HG03097 (cell line): ENCODE data around the gene ZFPL1.

Experiments used
- ATAC-seq: cut with Tn5 transposase; IDR thresholded peaks from one replicate; pipeline ENCODE4 v1.9.1; 2021; ENCODE audit not compliant: unreplicated experiment, low FRiP score

The ZFPL1 gene

GRCh38 chr11:65083834-65084597, at the start of gene ZFPL1, which contains the start of gene CDCA5:
TSS of gene ZFPL1 (plus strand) at chr11:65084222. CDS start at chr11:65084699, 477 bp downstream.
TSS of gene CDCA5 (minus strand) at chr11:65084040. CDS start at chr11:65083978, 62 bp downstream.
- ATAC-seq = peak; percentile 73

- no peak for ATAC-seq
These were observed 49.6 kb upstream of the ZFPL1 start for GRCh38 chr11:65034423-65034822.

GRCh38 chr11:65035579-65035978, 48.4 kb upstream of the ZFPL1 start:
- ATAC-seq = no peak

- ATAC-seq = no peak
These were observed 47.1 kb upstream of the ZFPL1 start for GRCh38 chr11:65036931-65037330.

GRCh38 chr11:65040520-65040846, 43.5 kb upstream of the ZFPL1 start:
- no peak for ATAC-seq

GRCh38 chr11:65040847-65041622, 43.0 kb upstream of the ZFPL1 start, which contains the start of gene SAC3D1:
TSS of gene SAC3D1 (plus strand) at chr11:65041210. CDS start at chr11:65041293, 83 bp downstream.
- peak; percentile 69 for ATAC-seq

- no peak for ATAC-seq
These were observed 41.1 kb upstream of the ZFPL1 start for GRCh38 chr11:65042891-65043290.

- no peak for ATAC-seq
These were observed 40.0 kb upstream of the ZFPL1 start for GRCh38 chr11:65043881-65044501.

- no peak for ATAC-seq
These were observed 39.0 kb upstream of the ZFPL1 start for GRCh38 chr11:65045061-65045460.

- ATAC-seq = no peak
These were observed 38.3 kb upstream of the ZFPL1 start for GRCh38 chr11:65045728-65046127.

- ATAC-seq = no peak
These were observed 36.2 kb upstream of the ZFPL1 start for GRCh38 chr11:65047581-65048422.

- ATAC-seq = no peak
These were observed 32.6 kb upstream of the ZFPL1 start for GRCh38 chr11:65051398-65051858.

- ATAC-seq = no peak
These were observed 30.1 kb upstream of the ZFPL1 start for GRCh38 chr11:65053827-65054508.

- no peak for ATAC-seq
These were observed 28.5 kb upstream of the ZFPL1 start for GRCh38 chr11:65055538-65055937.

GRCh38 chr11:65056999-65057398, 27.0 kb upstream of the ZFPL1 start:
- no peak for ATAC-seq

- no peak for ATAC-seq
These were observed 26.5 kb upstream of the ZFPL1 start for GRCh38 chr11:65057526-65057925.

- ATAC-seq = no peak
These were observed 26.0 kb upstream of the ZFPL1 start for GRCh38 chr11:65058012-65058411.

GRCh38 chr11:65058419-65059054, 25.5 kb upstream of the ZFPL1 start, which contains the start of gene NAALADL1:
TSS of gene NAALADL1 (minus strand) at chr11:65058553. CDS start at chr11:65058521, 32 bp downstream.
- ATAC-seq = no peak

GRCh38 chr11:65059523-65059922, 24.5 kb upstream of the ZFPL1 start:
- no peak for ATAC-seq
